Iris pigment epithelial cell (primary cell): ENCODE data around the gene TMEM72.

Source experiments
- DNase-seq: peaks from one replicate; pipeline ENCODE4 v3.0.0-alpha.2; 2011; ENCODE audit warnings: low read depth

TMEM72 gene

GRCh38 chr10:44980309-44981171, 69.4 kb downstream of the TMEM72 start:
- DNase-seq, result peak; percentile 42

- peak; percentile 93 for DNase-seq
These were observed 70.3 kb downstream of the TMEM72 start for GRCh38 chr10:44981172-44982113.

- DNase-seq, result no peak
These were observed 71.0 kb downstream of the TMEM72 start for GRCh38 chr10:44982114-44982460.

GRCh38 chr10:44982496-44982895, 71.4 kb downstream of the TMEM72 start:
- DNase-seq, result no peak

- no peak for DNase-seq
These were observed 72.1 kb downstream of the TMEM72 start for GRCh38 chr10:44983066-44983894.

GRCh38 chr10:44983895-44984278, 72.8 kb downstream of the TMEM72 start:
- no peak for DNase-seq

- no peak for DNase-seq
These were observed 73.5 kb downstream of the TMEM72 start for GRCh38 chr10:44984671-44985101.

- DNase-seq, result peak; percentile 59
These were observed 74.1 kb downstream of the TMEM72 start for GRCh38 chr10:44985175-44985681.

GRCh38 chr10:44986179-44986578, 75.0 kb downstream of the TMEM72 start:
- DNase-seq, result no peak
